Upper lobe of left lung (tissue), 4 donors: ENCODE results near the gene SLC6A1.

Experiments used
- EP300 ChIP-seq, 4 donors: sonication (generic); formaldehyde crosslinking; IDR thresholded peaks; one replicate each; pipeline ENCODE4 v1.5.1; 2017; ENCODE audit warnings: antibody characterized with exemption in 4 of 4, control low read depth in 2 of 4
- POLR2A ChIP-seq, 4 donors: fragments of 450-650 bp; IDR thresholded peaks; one replicate each; pipeline ENCODE4 v1.5.1; 2016 to 2017; ENCODE audit warnings: antibody characterized with exemption in 4 of 4, mild to moderate bottlenecking in 2 of 4
- POLR2AphosphoS5 ChIP-seq, 2 donors: sonication (generic); formaldehyde crosslinking; IDR thresholded peaks; one replicate each; pipeline ENCODE4 v1.5.1; 2017; ENCODE audit warnings: antibody characterized with exemption in 2 of 2
- TF ChIP-seq, protein P1 (sequence below), 6 experiments: fragments of 450-650 bp in 4 of 6; fragments of 200-600 bp in 2 of 6; sonication (generic) in 2 of 6; IDR thresholded peaks; one replicate each; pipeline ENCODE4 v1.5.1; 2016 to 2019; ENCODE audit warnings: antibody characterized with exemption in 6 of 6

DNA sequence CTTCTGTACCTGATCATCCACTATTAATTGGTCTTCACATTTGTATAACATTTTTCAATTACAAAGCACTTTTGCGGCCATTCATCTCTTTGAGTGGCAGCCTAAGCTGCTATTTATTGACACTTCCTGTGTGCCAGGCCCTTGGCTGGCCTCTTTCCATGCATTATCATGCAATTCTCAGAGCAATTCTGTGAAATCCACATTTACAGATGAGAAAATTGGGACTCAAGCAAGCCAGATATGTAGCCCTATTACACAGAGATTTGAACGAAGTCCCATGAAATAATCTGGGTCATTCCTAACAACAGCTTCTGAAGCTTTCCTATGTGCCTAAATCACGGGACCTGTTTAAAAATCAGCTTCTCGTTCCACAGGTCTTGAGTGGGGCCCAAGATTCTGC, 17.4 kb downstream of the SLC6A1 start:
- TF ChIP-seq POLR2A (IDR thresholded peaks at IDR 0.05), result no peak
- TF ChIP-seq, protein P1, sequence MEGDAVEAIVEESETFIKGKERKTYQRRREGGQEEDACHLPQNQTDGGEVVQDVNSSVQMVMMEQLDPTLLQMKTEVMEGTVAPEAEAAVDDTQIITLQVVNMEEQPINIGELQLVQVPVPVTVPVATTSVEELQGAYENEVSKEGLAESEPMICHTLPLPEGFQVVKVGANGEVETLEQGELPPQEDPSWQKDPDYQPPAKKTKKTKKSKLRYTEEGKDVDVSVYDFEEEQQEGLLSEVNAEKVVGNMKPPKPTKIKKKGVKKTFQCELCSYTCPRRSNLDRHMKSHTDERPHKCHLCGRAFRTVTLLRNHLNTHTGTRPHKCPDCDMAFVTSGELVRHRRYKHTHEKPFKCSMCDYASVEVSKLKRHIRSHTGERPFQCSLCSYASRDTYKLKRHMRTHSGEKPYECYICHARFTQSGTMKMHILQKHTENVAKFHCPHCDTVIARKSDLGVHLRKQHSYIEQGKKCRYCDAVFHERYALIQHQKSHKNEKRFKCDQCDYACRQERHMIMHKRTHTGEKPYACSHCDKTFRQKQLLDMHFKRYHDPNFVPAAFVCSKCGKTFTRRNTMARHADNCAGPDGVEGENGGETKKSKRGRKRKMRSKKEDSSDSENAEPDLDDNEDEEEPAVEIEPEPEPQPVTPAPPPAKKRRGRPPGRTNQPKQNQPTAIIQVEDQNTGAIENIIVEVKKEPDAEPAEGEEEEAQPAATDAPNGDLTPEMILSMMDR (IDR thresholded peaks at IDR 0.05), result no peak
- TF ChIP-seq EP300 (IDR thresholded peaks at IDR 0.05), result no peak
- no peak for TF ChIP-seq POLR2AphosphoS5 (IDR thresholded peaks at IDR 0.05)
